HCT116 (cell line): ENCODE results near the gene RAN. TPM values are rescaled to one million over a fixed set of nuclear protein-coding genes. Genes with fewer than 3 reads are reported as not detected.

Experiments used
- ATAC-seq: fragments of 200-7000 bp; cut with Tn5 transposase; 2 replicates; pipeline ENCODE4 v1.9.1; 2020; ENCODE audit warnings: mild to moderate bottlenecking, moderate library complexity
- BruUV-seq: library from RNA; stranded (reverse); fragments of 400-500 nt; replicated peaks from 2 replicates; lab custom pipeline; 2021; lab: Mats Ljungman, UMichigan
- CTCF ChIA-PET: fragments of 300-600 bp; sonication (Branson Sonifier 250); formaldehyde crosslinking; loops from one replicate; lab custom pipeline; 2021; ENCODE audit warnings: antibody characterized with exemption; lab: Charles Lee
- POLR2A ChIA-PET: fragments of 300-600, 350-600 bp; sonication (Branson Sonifier 250); formaldehyde crosslinking; loops from one replicate; lab custom pipeline; 2021; ENCODE audit warnings: antibody characterized with exemption; lab: Charles Lee
- RAD21 ChIA-PET, 2 experiments: fragments of 300-600 bp; sonication (Branson Sonifier 250); formaldehyde crosslinking; loops; one replicate each; lab custom pipeline; 2023; ENCODE audit warnings: low total read pairs in 2 of 2; ENCODE audit not compliant: uncharacterized antibody in 2 of 2, unreplicated experiment in 2 of 2, low non-redundant PET in 1 of 2; lab: Charles Lee
- DNase-seq: peaks from one replicate; pipeline ENCODE4 v3.0.0-alpha.2; 2010; ENCODE audit warnings: low read depth, low spot score
- H2AFZ ChIP-seq: fragments of 200-600 bp; shearing (Covaris generic), sonication (generic); 2 replicates; pipeline ENCODE4 v1.6.1; 2017; ENCODE audit warnings: low read depth, mixed run types, mixed read lengths, antibody characterized with exemption, low read length; ENCODE audit not compliant: poor library complexity, severe bottlenecking
- H3K27ac ChIP-seq: 2 replicates; pipeline ENCODE4 v1.5.1; 2012; ENCODE audit warnings: low read depth, low read length
- H3K27me3 ChIP-seq: fragments of 200-600 bp; sonication (generic); 2 replicates; pipeline ENCODE4 v1.6.1; 2016; ENCODE audit warnings: mixed run types, low read length, mixed read lengths; ENCODE audit not compliant: insufficient read depth
- H3K36me3 ChIP-seq, 2 experiments: fragments of 200-500 bp in 1 of 2; fragments of 200-600 bp in 1 of 2; sonication (Bioruptor generic) in 1 of 2; sonication (generic) in 1 of 2; 2 replicates each; pipeline versions ENCODE4 v1.5.1 to v1.6.1; 2014 to 2016; ENCODE audit warnings: low read length in 2 of 2, inconsistent platforms in 1 of 2, mixed read lengths in 1 of 2, mixed run types in 1 of 2; ENCODE audit not compliant: insufficient read depth in 2 of 2, control insufficient read depth in 1 of 2
- H3K4me1 ChIP-seq, 2 experiments: fragments of 200-600 bp in 1 of 2; sonication (generic) in 1 of 2; 2 replicates each; pipeline versions ENCODE4 v1.5.1 to v1.6.1; 2012 to 2017; ENCODE audit warnings: low read length in 2 of 2, inconsistent platforms in 1 of 2, mild to moderate bottlenecking in 1 of 2, mixed read lengths in 1 of 2, mixed run types in 1 of 2, moderate library complexity in 1 of 2; ENCODE audit not compliant: insufficient read depth in 2 of 2, control insufficient read depth in 1 of 2
- H3K4me2 ChIP-seq: fragments of 200-600 bp; sonication (generic); 2 replicates; pipeline ENCODE4 v1.6.1; 2017; ENCODE audit warnings: mixed run types, low read length, mixed read lengths
- H3K4me3 ChIP-seq, 2 experiments: fragments of 200-600 bp in 1 of 2; sonication (generic) in 1 of 2; replicated peaks in 1 of 2; 2 replicates each; pipeline ENCODE4 v1.5.1; 2011 to 2016; ENCODE audit warnings: low read length in 2 of 2, control low read depth in 1 of 2, low read depth in 1 of 2, mild to moderate bottlenecking in 1 of 2, mixed read lengths in 1 of 2, mixed run types in 1 of 2
- H3K79me2 ChIP-seq: fragments of 200-600 bp; sonication (generic); 2 replicates; pipeline ENCODE4 v1.6.1; 2017; ENCODE audit warnings: mild to moderate bottlenecking, mixed run types, low read length, moderate library complexity, mixed read lengths; ENCODE audit not compliant: insufficient read depth
- H3K9ac ChIP-seq: fragments of 200-600 bp; sonication (generic); 2 replicates; pipeline ENCODE4 v1.6.1; 2016; ENCODE audit warnings: low read length, mixed read lengths
- H3K9me2 ChIP-seq: fragments of 200-600 bp; sonication (generic), shearing (Covaris generic); 2 replicates; pipeline ENCODE4 v1.6.1; 2017; ENCODE audit warnings: mixed run types, mild to moderate bottlenecking, moderate library complexity; ENCODE audit not compliant: insufficient read depth
- H3K9me3 ChIP-seq, 2 experiments: fragments of 200-500 bp in 1 of 2; fragments of 200-600 bp in 1 of 2; sonication (Bioruptor generic) in 1 of 2; sonication (generic) in 1 of 2; 2 replicates each; pipeline ENCODE4 v1.6.1; 2014 to 2017; ENCODE audit warnings: low read length in 2 of 2, mixed read lengths in 2 of 2, inconsistent platforms in 1 of 2, low read depth in 1 of 2, mild to moderate bottlenecking in 1 of 2, mixed run types in 1 of 2, moderate library complexity in 1 of 2; ENCODE audit not compliant: control insufficient read depth in 1 of 2, insufficient read depth in 1 of 2
- H4K20me1 ChIP-seq: fragments of 200-600 bp; sonication (generic), shearing (Covaris generic); 2 replicates; pipeline ENCODE4 v1.6.1; 2017; ENCODE audit warnings: mixed run types, mild to moderate bottlenecking, moderate library complexity; ENCODE audit not compliant: insufficient read depth
- CEBPB ChIP-seq: IDR thresholded peaks from 2 replicates; pipeline ENCODE4 v1.6.1; 2012; ENCODE audit warnings: low read depth
- EZH2 ChIP-seq: fragments of 200-600 bp; sonication (generic); IDR thresholded peaks from 2 replicates; pipeline ENCODE4 v1.6.1; 2017; ENCODE audit warnings: antibody characterized with exemption, mixed run types
- EZH2phosphoT487 ChIP-seq: fragments of 200-600 bp; IDR thresholded peaks from 2 replicates; pipeline ENCODE4 v1.6.1; 2018; ENCODE audit warnings: antibody characterized with exemption, borderline replicate concordance
- FOSL1 ChIP-seq: IDR thresholded peaks from 2 replicates; pipeline ENCODE4 v1.6.1; 2012; ENCODE audit warnings: low read depth
- POLR2A ChIP-seq: IDR thresholded peaks from 2 replicates; pipeline ENCODE4 v1.7.0; 2011; ENCODE audit warnings: borderline replicate concordance; ENCODE audit not compliant: insufficient read depth, insufficient read length; ENCODE audit errors: extremely low read depth
- POLR2AphosphoS5 ChIP-seq: IDR thresholded peaks from 2 replicates; pipeline ENCODE4 v1.6.1; 2011; ENCODE audit warnings: mild to moderate bottlenecking, low read depth, low read length, moderate library complexity
- SIN3A ChIP-seq: IDR thresholded peaks from 2 replicates; pipeline ENCODE4 v1.6.1; 2012; ENCODE audit warnings: low read depth
- SP1 ChIP-seq: IDR thresholded peaks from 2 replicates; pipeline ENCODE4 v1.6.1; 2012; ENCODE audit warnings: low read depth
- intact Hi-C: fragments of 100-400 bp; cut with micrococcal nuclease; formaldehyde crosslinking; loops from 2 replicates; pipeline ENCODE4 v1.10.0; 2022
- total RNA-seq: library from RNA; stranded (reverse); gene quantifications from one replicate; pipeline ENCODE4 v1.2.1, GENCODE V29; 2021; ENCODE audit not compliant: unreplicated experiment
- TF ChIP-seq, protein P1 (sequence below): IDR thresholded peaks from 2 replicates; pipeline ENCODE4 v1.6.1; 2011; ENCODE audit warnings: mild to moderate bottlenecking, low read length, moderate library complexity; ENCODE audit not compliant: insufficient replicate concordance; ENCODE audit errors: extremely low read depth
- TF ChIP-seq, protein P2 (sequence below): IDR thresholded peaks from 2 replicates; pipeline ENCODE4 v1.6.1; 2012

The RAN gene
- total RNA-seq, 1 experiment from 2014 or later = 1,420 TPM

GRCh38 chr12:130917607-130918006 is 45.7 kb downstream of the RAN start:
- ChIA-PET RAD21 (interaction anchor here in 1 of 2 experiments (1.9 kb wide), 1 partner anchor 187 kb away, joined by 5 read pairs; no protein-coding TSS in a partner anchor), CTCF (no interaction called here), POLR2A (no interaction called here)
- intact Hi-C loops = loop anchor here (2.0 kb wide), 1 partner anchor 911 kb away; the partner anchor contains the start of gene MMP17
- Histone ChIP-seq H3K36me3 (no peaks in the 10 kb centered on the region), H3K4me2 (no peak overlapping the region), H3K79me2 (no peaks in the 10 kb centered on the region), H3K9me2 (no peaks in the 10 kb centered on the region), H3K4me1 (peaks cover 2 to 6% of the 10 kb centered on the region in 2 experiments; a peak in 1 of 4 replicates), H3K27me3 (peaks cover 10% of the 10 kb centered on the region; the same call in 1 of the 2 replicates), H3K9me3 (no peaks in the 10 kb centered on the region), H3K27ac (no peak overlapping the region), H4K20me1 (no peaks in the 10 kb centered on the region), H3K9ac (no peak overlapping the region), H3K4me3 (no peak overlapping the region), H2AFZ (no peak overlapping the region)
- no TSS peak for BruUV-seq
- TF ChIP-seq SP1 (no peak), POLR2A (no peak), CEBPB (no peak), FOSL1 (no peak), EZH2phosphoT487 (no peak), EZH2 (no peak), SIN3A (no peak), POLR2AphosphoS5 (no peak)
- TF ChIP-seq, protein P1, sequence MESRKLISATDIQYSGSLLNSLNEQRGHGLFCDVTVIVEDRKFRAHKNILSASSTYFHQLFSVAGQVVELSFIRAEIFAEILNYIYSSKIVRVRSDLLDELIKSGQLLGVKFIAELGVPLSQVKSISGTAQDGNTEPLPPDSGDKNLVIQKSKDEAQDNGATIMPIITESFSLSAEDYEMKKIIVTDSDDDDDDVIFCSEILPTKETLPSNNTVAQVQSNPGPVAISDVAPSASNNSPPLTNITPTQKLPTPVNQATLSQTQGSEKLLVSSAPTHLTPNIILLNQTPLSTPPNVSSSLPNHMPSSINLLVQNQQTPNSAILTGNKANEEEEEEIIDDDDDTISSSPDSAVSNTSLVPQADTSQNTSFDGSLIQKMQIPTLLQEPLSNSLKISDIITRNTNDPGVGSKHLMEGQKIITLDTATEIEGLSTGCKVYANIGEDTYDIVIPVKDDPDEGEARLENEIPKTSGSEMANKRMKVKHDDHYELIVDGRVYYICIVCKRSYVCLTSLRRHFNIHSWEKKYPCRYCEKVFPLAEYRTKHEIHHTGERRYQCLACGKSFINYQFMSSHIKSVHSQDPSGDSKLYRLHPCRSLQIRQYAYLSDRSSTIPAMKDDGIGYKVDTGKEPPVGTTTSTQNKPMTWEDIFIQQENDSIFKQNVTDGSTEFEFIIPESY = no peak
- TF ChIP-seq, protein P2, sequence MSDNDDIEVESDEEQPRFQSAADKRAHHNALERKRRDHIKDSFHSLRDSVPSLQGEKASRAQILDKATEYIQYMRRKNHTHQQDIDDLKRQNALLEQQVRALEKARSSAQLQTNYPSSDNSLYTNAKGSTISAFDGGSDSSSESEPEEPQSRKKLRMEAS = no peak
- DNase-seq (no peak), ATAC-seq (no peak)
